Gastrocnemius medialis (tissue), 4 donors: Measurements from ENCODE around the gene PRAC1. TPM values are rescaled to one million over a fixed set of nuclear protein-coding genes. Genes with fewer than 3 reads are reported as not detected.

Experiments used
- ATAC-seq, 2 donors: fragments of 150-250 bp; one replicate each; pipeline ENCODE4 v1.9.1; 2016
- DNase-seq, 2 donors: peaks; one replicate each; pipeline ENCODE4 v3.0.0-alpha.2; 2019
- H3K27ac ChIP-seq, 4 donors: fragments of 200-600 bp; sonication (generic); 1 replicate in 1 of 4; 2 replicates in 3 of 4; pipeline ENCODE4 v1.5.1; 2016 to 2018; ENCODE audit warnings: mild to moderate bottlenecking in 2 of 4, moderate library complexity in 1 of 4
- H3K27me3 ChIP-seq, 3 donors: fragments of 200-600 bp; sonication (generic) in 2 of 3; 1 replicate in 1 of 3; 2 replicates in 2 of 3; pipeline versions ENCODE4 v1.5.1 to v1.6.0; 2016 to 2019; ENCODE audit warnings: mild to moderate bottlenecking in 1 of 3, moderate library complexity in 1 of 3
- H3K36me3 ChIP-seq, 2 donors: fragments of 200-600 bp; sonication (generic) in 1 of 2; one replicate each; pipeline ENCODE4 v1.5.1; 2017 to 2018
- H3K4me1 ChIP-seq, 2 donors: fragments of 200-600 bp; sonication (generic) in 1 of 2; one replicate each; pipeline ENCODE4 v1.5.1; 2016 to 2017; ENCODE audit warnings: mild to moderate bottlenecking in 2 of 2
- H3K4me3 ChIP-seq, 4 donors: fragments of 200-600 bp; sonication (generic) in 3 of 4; 1 replicate in 1 of 4; 2 replicates in 3 of 4; pipeline ENCODE4 v1.5.1; 2016 to 2019; ENCODE audit warnings: mild to moderate bottlenecking in 2 of 4
- H3K9me3 ChIP-seq, 3 donors: fragments of 200-600 bp; sonication (generic) in 2 of 3; 1 replicate in 1 of 3; 2 replicates in 2 of 3; pipeline ENCODE4 v1.5.1; 2016 to 2019
- CTCF ChIP-seq, 5 experiments: fragments of 450-650 bp in 3 of 5; fragments of 200-600 bp in 2 of 5; sonication (generic) in 2 of 5; IDR thresholded peaks in 4 of 5; conservative IDR thresholded peaks in 1 of 5; 1 replicate in 4 of 5; 2 replicates in 1 of 5; pipeline ENCODE4 v1.5.1; 2016 to 2019; ENCODE audit warnings: antibody characterized with exemption in 5 of 5, mild to moderate bottlenecking in 3 of 5, moderate library complexity in 3 of 5
- POLR2A ChIP-seq, 2 donors: fragments of 450-650 bp; IDR thresholded peaks; one replicate each; pipeline ENCODE4 v1.6.1; 2017; ENCODE audit warnings: antibody characterized with exemption in 2 of 2, mild to moderate bottlenecking in 2 of 2, moderate library complexity in 2 of 2
- in situ Hi-C, 4 donors: fragments of 200-750 bp; cut with MboI; loops; one replicate each; pipeline versions ENCODE4 v1.15.0 to v1.8.0; 2017; ENCODE audit warnings: low sequenced_read_pairs in 4 of 4
- intact Hi-C: fragments of 100-400 bp; cut with DNase I; formaldehyde crosslinking; loops from one replicate; pipeline ENCODE4 v1.15.1; 2023; ENCODE audit warnings: low total_unique reads
- total RNA-seq, 4 donors: library from RNA; depleted of rRNA; stranded (reverse); fragments of >200 nt; gene quantifications; one replicate each; pipeline versions ENCODE4 v1.1.0 to v1.2.3, GENCODE V29; 2016

The PRAC1 gene
- not detected for total RNA-seq

- H3K27me3 ChIP-seq: peaks cover 99 to 100% (median 100%) of the 10 kb centered on the region in 3 donors
- DNase-seq (no peak), ATAC-seq (no peak)
- intact Hi-C loops (no loop called here), in situ Hi-C loops (loop anchor here in 2 of 4 donors (10.0 to 25.0 kb wide), 2 partner anchors 162 to 315 kb away; no protein-coding TSS in a partner anchor)
- no peaks in the 10 kb centered on the region for H3K9me3 ChIP-seq
- H3K36me3 ChIP-seq: no peaks in the 10 kb centered on the region
- no peak for TF ChIP-seq CTCF (IDR thresholded peaks at IDR 0.05 in 4 of 5, conservative IDR thresholded peaks at IDR 0.05 in 1 of 5)
- TF ChIP-seq POLR2A (IDR thresholded peaks at IDR 0.05): no peak
- H3K4me3 ChIP-seq: no peak within 1 kb of the TSS
- H3K4me1 ChIP-seq: peaks cover 0 to 24% of the 10 kb centered on the region in 2 donors
- H3K27ac ChIP-seq: no peak within 1 kb of the TSS
These were observed at the start of gene PRAC1 for GRCh38 chr17:48722201-48722907. Gene PRAC1 (minus strand): TSS chr17:48722518. CDS start chr17:48722392, 126 bp downstream.

- no peaks in the 10 kb centered on the region for H3K9me3 ChIP-seq
- no peak overlapping the region for H3K27ac ChIP-seq
- H3K27me3 ChIP-seq: peaks cover 9 to 20% (median 20%) of the 10 kb centered on the region in 3 donors
- no peak overlapping the region for H3K4me3 ChIP-seq
- H3K4me1 ChIP-seq: no peaks in the 10 kb centered on the region
- no peaks in the 10 kb centered on the region for H3K36me3 ChIP-seq
- no peak for DNase-seq
- intact Hi-C loops (no loop called here), in situ Hi-C loops (no loop called here)
- ATAC-seq: no peak
- TF ChIP-seq CTCF (IDR thresholded peaks at IDR 0.05 in 4 of 5, conservative IDR thresholded peaks at IDR 0.05 in 1 of 5) (no peak), POLR2A (IDR thresholded peaks at IDR 0.05) (no peak)
These were observed 48.6 kb upstream of the PRAC1 start for GRCh38 chr17:48770954-48771353.

- Histone ChIP-seq H3K4me3 (no peak overlapping the region), H3K27me3 (peaks cover 9 to 28% (median 15%) of the 10 kb centered on the region in 3 donors), H3K36me3 (no peaks in the 10 kb centered on the region), H3K27ac (no peak overlapping the region), H3K9me3 (no peaks in the 10 kb centered on the region), H3K4me1 (no peaks in the 10 kb centered on the region)
- DNase-seq (no peak), ATAC-seq (no peak)
- in situ Hi-C loops: no loop called here
- intact Hi-C loops: no loop called here
- TF ChIP-seq CTCF (IDR thresholded peaks at IDR 0.05 in 4 of 5, conservative IDR thresholded peaks at IDR 0.05 in 1 of 5): no peak
- no peak for TF ChIP-seq POLR2A (IDR thresholded peaks at IDR 0.05)
These were observed 46.8 kb upstream of the PRAC1 start for GRCh38 chr17:48769009-48769675.

GRCh38 chr17:48767263-48767774, 45.0 kb upstream of the PRAC1 start:
- ATAC-seq: no peak
- Histone ChIP-seq H3K27ac (no peak overlapping the region), H3K9me3 (no peaks in the 10 kb centered on the region), H3K27me3 (peaks cover 9 to 41% (median 22%) of the 10 kb centered on the region in 3 donors), H3K4me3 (no peak overlapping the region), H3K36me3 (no peaks in the 10 kb centered on the region), H3K4me1 (no peaks in the 10 kb centered on the region)
- in situ Hi-C loops (no loop called here), intact Hi-C loops (no loop called here)
- no peak for DNase-seq
- TF ChIP-seq POLR2A (IDR thresholded peaks at IDR 0.05) (no peak), CTCF (IDR thresholded peaks at IDR 0.05 in 4 of 5, conservative IDR thresholded peaks at IDR 0.05 in 1 of 5) (no peak)
